GM23248 (cell line): ENCODE data around the gene TOMM6.

Experiments used
- EZH2 ChIP-seq: fragments of 200-600 bp; sonication (generic); IDR thresholded peaks from 2 replicates; pipeline ENCODE4 v1.6.1; 2018; ENCODE audit warnings: antibody characterized with exemption, mild to moderate bottlenecking; ENCODE audit not compliant: insufficient read depth, poor library complexity, severe bottlenecking
- EZH2phosphoT487 ChIP-seq: fragments of 200-600 bp; sonication (generic); IDR thresholded peaks from 2 replicates; pipeline ENCODE4 v1.6.1; 2018; ENCODE audit warnings: antibody characterized with exemption, moderate library complexity, mild to moderate bottlenecking, low read depth; ENCODE audit not compliant: insufficient read depth

DNA sequence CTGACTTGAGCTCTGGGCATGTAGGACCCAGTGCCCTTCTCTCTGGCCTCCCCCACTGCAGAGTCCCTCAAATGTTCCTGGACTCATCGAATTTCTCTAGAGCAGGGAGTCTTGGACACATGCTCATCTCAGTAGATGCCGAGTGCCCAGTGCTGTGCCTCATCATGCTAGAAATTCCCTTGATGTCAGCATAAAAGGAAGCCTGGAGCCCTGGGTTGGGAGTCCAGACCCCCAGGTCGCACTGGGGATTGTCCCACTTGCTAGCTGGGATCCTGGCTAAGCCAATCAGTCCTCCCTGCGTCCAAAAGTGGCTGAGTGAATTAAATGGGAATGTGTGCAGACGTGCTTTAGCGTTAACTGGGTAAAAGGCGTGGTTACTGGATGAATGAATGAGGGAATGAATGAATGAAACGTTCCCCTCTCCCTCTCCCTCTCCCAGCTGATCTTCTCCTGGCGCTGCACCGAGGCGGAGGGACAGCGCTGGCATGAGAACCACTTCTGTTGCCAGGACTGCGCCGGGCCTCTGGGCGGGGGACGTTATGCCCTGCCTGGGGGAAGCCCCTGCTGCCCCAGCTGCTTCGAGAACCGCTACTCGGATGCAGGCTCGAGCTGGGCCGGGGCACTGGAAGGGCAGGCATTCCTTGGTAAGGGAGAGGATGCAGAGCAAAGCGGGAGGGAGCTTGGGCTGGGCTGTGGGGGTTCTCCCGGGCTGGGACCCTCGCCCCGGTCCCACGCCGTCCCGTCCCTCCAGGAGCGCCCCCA is 1.6 kb upstream of the TOMM6 start:
- no peak for TF ChIP-seq EZH2
- TF ChIP-seq EZH2phosphoT487, result no peak
